ENCODE data around the gene MARCHF3.
"Not testable (repeated sequence)": the region's sequence is repeated elsewhere in the genome, so short reads cannot be mapped to it uniquely, and the experiment has no call there.

Gene MARCHF3

GRCh38 chr5:126839407-126839806, 191.0 kb downstream of the MARCHF3 start:
- H3K4me1 ChIP-seq (ENCODE audit: insufficient read depth, low read length, poor library complexity, severe bottlenecking); H4K20me1 ChIP-seq (ENCODE audit: insufficient read depth, low read length, poor library complexity, severe bottlenecking); H3F3A ChIP-seq (ENCODE audit: low read depth); H2AFZ ChIP-seq (ENCODE audit: low read length); H3K9ac ChIP-seq (ENCODE audit: low read depth, low read length, poor library complexity, severe bottlenecking); H3K79me2 ChIP-seq (ENCODE audit: insufficient read depth, low read length); H3K9me2 ChIP-seq (replicated peaks; ENCODE audit: low read depth, low read length); H3K4me3 ChIP-seq (ENCODE audit: low read length, poor library complexity, severe bottlenecking); H3K4me2 ChIP-seq (ENCODE audit: low read depth, low read length, poor library complexity, severe bottlenecking); H3K27me3 ChIP-seq (ENCODE audit: insufficient read depth, low read length, poor library complexity, severe bottlenecking); H3K9me3 ChIP-seq (ENCODE audit: insufficient read depth, low read depth, low read length): not testable (repeated sequence)
- peaks cover 40% of the 10 kb centered on the region; the same call in 1 of the 2 replicates for H3K36me3 ChIP-seq (ENCODE audit: insufficient read depth, low read length)

- no peak overlapping the region for H3K4me3 ChIP-seq (ENCODE audit: low read length, poor library complexity, severe bottlenecking)
Measured at GRCh38 chr5:126837906-126838539, 192.3 kb downstream of the MARCHF3 start.

GRCh38 chr5:126837242-126837641, 193.1 kb downstream of the MARCHF3 start:
- Histone ChIP-seq H3K79me2 (ENCODE audit: insufficient read depth, low read length) (no peaks in the 10 kb centered on the region), H3K9me3 (ENCODE audit: insufficient read depth, low read depth, low read length) (no peaks in the 10 kb centered on the region), H3K4me3 (ENCODE audit: low read length, poor library complexity, severe bottlenecking) (no peak overlapping the region), H3K9ac (ENCODE audit: low read depth, low read length, poor library complexity, severe bottlenecking) (no peak overlapping the region), H3K4me2 (ENCODE audit: low read depth, low read length, poor library complexity, severe bottlenecking) (no peak overlapping the region), H4K20me1 (ENCODE audit: insufficient read depth, low read length, poor library complexity, severe bottlenecking) (no peaks in the 10 kb centered on the region), H3K9me2 (replicated peaks; ENCODE audit: low read depth, low read length) (no peaks in the 10 kb centered on the region), H3K36me3 (ENCODE audit: insufficient read depth, low read length) (peaks cover 61% of the 10 kb centered on the region; the same call in 1 of the 2 replicates), H3K4me1 (ENCODE audit: insufficient read depth, low read length, poor library complexity, severe bottlenecking) (no peaks in the 10 kb centered on the region), H3F3A (ENCODE audit: low read depth) (no peaks in the 10 kb centered on the region), H2AFZ (ENCODE audit: low read length) (no peak overlapping the region), H3K27me3 (ENCODE audit: insufficient read depth, low read length, poor library complexity, severe bottlenecking) (no peaks in the 10 kb centered on the region)
- TF ChIP-seq, protein P1, sequence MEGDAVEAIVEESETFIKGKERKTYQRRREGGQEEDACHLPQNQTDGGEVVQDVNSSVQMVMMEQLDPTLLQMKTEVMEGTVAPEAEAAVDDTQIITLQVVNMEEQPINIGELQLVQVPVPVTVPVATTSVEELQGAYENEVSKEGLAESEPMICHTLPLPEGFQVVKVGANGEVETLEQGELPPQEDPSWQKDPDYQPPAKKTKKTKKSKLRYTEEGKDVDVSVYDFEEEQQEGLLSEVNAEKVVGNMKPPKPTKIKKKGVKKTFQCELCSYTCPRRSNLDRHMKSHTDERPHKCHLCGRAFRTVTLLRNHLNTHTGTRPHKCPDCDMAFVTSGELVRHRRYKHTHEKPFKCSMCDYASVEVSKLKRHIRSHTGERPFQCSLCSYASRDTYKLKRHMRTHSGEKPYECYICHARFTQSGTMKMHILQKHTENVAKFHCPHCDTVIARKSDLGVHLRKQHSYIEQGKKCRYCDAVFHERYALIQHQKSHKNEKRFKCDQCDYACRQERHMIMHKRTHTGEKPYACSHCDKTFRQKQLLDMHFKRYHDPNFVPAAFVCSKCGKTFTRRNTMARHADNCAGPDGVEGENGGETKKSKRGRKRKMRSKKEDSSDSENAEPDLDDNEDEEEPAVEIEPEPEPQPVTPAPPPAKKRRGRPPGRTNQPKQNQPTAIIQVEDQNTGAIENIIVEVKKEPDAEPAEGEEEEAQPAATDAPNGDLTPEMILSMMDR (conservative IDR thresholded peaks at IDR 0.05; ENCODE audit: low read length) = no peak
- TF ChIP-seq EZH2phosphoT487 (IDR thresholded peaks at IDR 0.05; ENCODE audit: borderline replicate concordance) = no peak

More at GRCh38 chr5:126837906-126838539, 192.3 kb downstream of the MARCHF3 start:
- Histone ChIP-seq H3F3A (ENCODE audit: low read depth) (no peaks in the 10 kb centered on the region), H3K9ac (ENCODE audit: low read depth, low read length, poor library complexity, severe bottlenecking) (no peak overlapping the region), H4K20me1 (ENCODE audit: insufficient read depth, low read length, poor library complexity, severe bottlenecking) (no peaks in the 10 kb centered on the region), H3K36me3 (ENCODE audit: insufficient read depth, low read length) (peaks cover 54% of the 10 kb centered on the region; the same call in 1 of the 2 replicates), H3K9me3 (ENCODE audit: insufficient read depth, low read depth, low read length) (no peaks in the 10 kb centered on the region), H3K79me2 (ENCODE audit: insufficient read depth, low read length) (no peaks in the 10 kb centered on the region), H2AFZ (ENCODE audit: low read length) (no peak overlapping the region), H3K9me2 (replicated peaks; ENCODE audit: low read depth, low read length) (no peaks in the 10 kb centered on the region), H3K4me1 (ENCODE audit: insufficient read depth, low read length, poor library complexity, severe bottlenecking) (no peaks in the 10 kb centered on the region), H3K27me3 (ENCODE audit: insufficient read depth, low read length, poor library complexity, severe bottlenecking) (no peaks in the 10 kb centered on the region), H3K4me2 (ENCODE audit: low read depth, low read length, poor library complexity, severe bottlenecking) (no peak overlapping the region)
- no peak for TF ChIP-seq EZH2phosphoT487 (IDR thresholded peaks at IDR 0.05; ENCODE audit: borderline replicate concordance)
- TF ChIP-seq, protein P1 (conservative IDR thresholded peaks at IDR 0.05; ENCODE audit: low read length) = no peak

GRCh38 chr5:126836778-126837177, 193.6 kb downstream of the MARCHF3 start:
- Histone ChIP-seq H2AFZ (ENCODE audit: low read length) (no peak overlapping the region), H3K9me3 (ENCODE audit: insufficient read depth, low read depth, low read length) (no peaks in the 10 kb centered on the region), H3K4me3 (ENCODE audit: low read length, poor library complexity, severe bottlenecking) (no peak overlapping the region), H4K20me1 (ENCODE audit: insufficient read depth, low read length, poor library complexity, severe bottlenecking) (no peaks in the 10 kb centered on the region), H3K36me3 (ENCODE audit: insufficient read depth, low read length) (peaks cover 61% of the 10 kb centered on the region; the same call in 1 of the 2 replicates), H3K4me1 (ENCODE audit: insufficient read depth, low read length, poor library complexity, severe bottlenecking) (no peaks in the 10 kb centered on the region), H3K9me2 (replicated peaks; ENCODE audit: low read depth, low read length) (no peaks in the 10 kb centered on the region), H3K4me2 (ENCODE audit: low read depth, low read length, poor library complexity, severe bottlenecking) (no peak overlapping the region), H3K27me3 (ENCODE audit: insufficient read depth, low read length, poor library complexity, severe bottlenecking) (no peaks in the 10 kb centered on the region), H3F3A (ENCODE audit: low read depth) (no peaks in the 10 kb centered on the region), H3K79me2 (ENCODE audit: insufficient read depth, low read length) (no peaks in the 10 kb centered on the region), H3K9ac (ENCODE audit: low read depth, low read length, poor library complexity, severe bottlenecking) (no peak overlapping the region)
- TF ChIP-seq EZH2phosphoT487 (IDR thresholded peaks at IDR 0.05; ENCODE audit: borderline replicate concordance) = no peak
- TF ChIP-seq, protein P1 (conservative IDR thresholded peaks at IDR 0.05; ENCODE audit: low read length) = no peak

Measured in Loucy (cell line).